Measurements from ENCODE around the gene HNRNPK.

DNA sequence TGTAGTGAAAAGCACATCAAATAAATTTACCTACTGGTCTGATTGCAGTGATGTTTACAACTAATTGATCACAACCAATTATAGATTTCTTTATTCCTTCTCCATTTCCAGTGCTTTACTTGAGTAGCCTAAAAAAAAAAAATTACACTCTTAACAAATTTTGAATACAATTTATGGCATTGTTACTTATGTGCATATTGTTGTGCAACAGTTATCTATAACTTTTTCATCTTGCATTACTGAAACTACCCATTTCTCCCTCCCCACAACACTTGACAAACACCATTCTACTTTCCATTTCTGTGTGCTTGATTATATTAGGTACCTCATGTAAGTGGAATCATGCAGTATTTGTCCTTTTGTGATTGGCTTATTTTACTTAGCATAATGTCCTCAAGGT, 12.9 kb upstream of the HNRNPK start:
- no peak for TF ChIP-seq POLR2A (IDR thresholded peaks at IDR 0.05)
- no peak for TF ChIP-seq EP300 (IDR thresholded peaks at IDR 0.05)

Measured in tibial nerve (tissue), 3 donors.